Neural cell (in vitro differentiated cells): ENCODE results near the gene ADGRL3. TPM values are rescaled to one million over a fixed set of nuclear protein-coding genes. Genes with fewer than 3 reads are reported as not detected.

Experiments used
- H2AFZ ChIP-seq: fragments of 200-600, 300-800 bp; sonication (generic), shearing (Covaris generic); 2 replicates; pipeline ENCODE4 v1.6.0; 2014; ENCODE audit warnings: low read depth, mild to moderate bottlenecking, antibody characterized with exemption, low read length, moderate library complexity
- H3F3A ChIP-seq: fragments of 200-600 bp; shearing (Covaris generic); 2 replicates; pipeline ENCODE4 v1.6.1; 2016; ENCODE audit warnings: mild to moderate bottlenecking, moderate library complexity, mixed read lengths, antibody characterized with exemption, low read length; ENCODE audit not compliant: insufficient read depth, poor library complexity, severe bottlenecking
- H3K27ac ChIP-seq: fragments of 200-600, 300-800 bp; sonication (generic), shearing (Covaris generic); 2 replicates; pipeline ENCODE4 v1.5.1; 2014; ENCODE audit warnings: mild to moderate bottlenecking, low read length, moderate library complexity
- H3K27me3 ChIP-seq: fragments of 300-800, 200-600 bp; sonication (generic), shearing (Covaris generic); 2 replicates; pipeline ENCODE4 v1.6.0; 2014; ENCODE audit warnings: mild to moderate bottlenecking, low read depth, low read length, moderate library complexity; ENCODE audit not compliant: insufficient read depth
- H3K36me3 ChIP-seq: fragments of 300-800, 200-600 bp; sonication (generic), shearing (Covaris generic); 2 replicates; pipeline ENCODE4 v1.5.1; 2014; ENCODE audit warnings: mild to moderate bottlenecking, antibody characterized with exemption, low read length, moderate library complexity; ENCODE audit not compliant: insufficient read depth
- H3K4me2 ChIP-seq: fragments of 300-800, 200-600 bp; sonication (generic), shearing (Covaris generic); 2 replicates; pipeline ENCODE4 v1.6.0; 2014; ENCODE audit warnings: mild to moderate bottlenecking, low read length
- H3K4me3 ChIP-seq: fragments of 300-800, 200-600 bp; sonication (generic), shearing (Covaris generic); 2 replicates; pipeline ENCODE4 v1.5.1; 2014; ENCODE audit warnings: mild to moderate bottlenecking, low read length, moderate library complexity
- H3K79me2 ChIP-seq: fragments of 200-600 bp; shearing (Covaris generic); replicated peaks from 2 replicates; pipeline ENCODE4 v1.6.0; 2014; ENCODE audit warnings: mild to moderate bottlenecking, low read length, moderate library complexity; ENCODE audit not compliant: insufficient read depth
- H3K9ac ChIP-seq: fragments of 300-800, 200-600 bp; sonication (generic), shearing (Covaris generic); 2 replicates; pipeline ENCODE4 v1.6.1; 2016; ENCODE audit warnings: mild to moderate bottlenecking, low read length, mixed read lengths
- H3K9me2 ChIP-seq: fragments of 200-600 bp; shearing (Covaris generic); 2 replicates; pipeline ENCODE4 v1.6.1; 2016; ENCODE audit warnings: mild to moderate bottlenecking, low read length, mixed read lengths; ENCODE audit not compliant: insufficient read depth
- H3K9me3 ChIP-seq: fragments of 200-600, 300-800 bp; sonication (generic), shearing (Covaris generic); 2 replicates; pipeline ENCODE4 v1.6.1; 2016; ENCODE audit warnings: mild to moderate bottlenecking, mixed run types, low read length, moderate library complexity, mixed read lengths
- H4K20me1 ChIP-seq: fragments of 200-600 bp; shearing (Covaris generic); 2 replicates; pipeline ENCODE4 v1.6.1; 2016; ENCODE audit warnings: mild to moderate bottlenecking, mixed run types; ENCODE audit not compliant: insufficient read depth
- EP300 ChIP-seq: fragments of 450-650 bp; conservative IDR thresholded peaks from 2 replicates; pipeline ENCODE4 v1.6.1; 2014; ENCODE audit warnings: antibody characterized with exemption, mild to moderate bottlenecking, moderate library complexity; ENCODE audit not compliant: poor library complexity, severe bottlenecking
- EZH2 ChIP-seq: fragments of 200-600, 300-800 bp; shearing (Covaris generic), sonication (generic); IDR thresholded peaks from 2 replicates; pipeline ENCODE4 v1.6.1; 2014; ENCODE audit warnings: antibody characterized with exemption, low read length, borderline replicate concordance, mild to moderate bottlenecking; ENCODE audit not compliant: insufficient read depth, poor library complexity, severe bottlenecking
- MXI1 ChIP-seq: fragments of 450-650 bp; conservative IDR thresholded peaks from 2 replicates; pipeline ENCODE4 v1.6.1; 2014; ENCODE audit warnings: antibody characterized with exemption, mild to moderate bottlenecking; ENCODE audit not compliant: poor library complexity, severe bottlenecking
- POLR2AphosphoS5 ChIP-seq: IDR thresholded peaks from 2 replicates; pipeline ENCODE4 v1.6.1; 2012
- RAD21 ChIP-seq: fragments of 450-650 bp; conservative IDR thresholded peaks from 2 replicates; pipeline ENCODE4 v1.6.1; 2014; ENCODE audit warnings: antibody characterized with exemption, mild to moderate bottlenecking, moderate library complexity
- SMC3 ChIP-seq: fragments of 450-650 bp; conservative IDR thresholded peaks from 2 replicates; pipeline ENCODE4 v1.6.1; 2014; ENCODE audit warnings: antibody characterized with exemption, mild to moderate bottlenecking, moderate library complexity; ENCODE audit not compliant: poor library complexity
- TAF1 ChIP-seq: IDR thresholded peaks from 2 replicates; pipeline ENCODE4 v1.6.1; 2012; ENCODE audit warnings: low read depth
- polyA plus RNA-seq: library from polyadenylated mRNA; depleted of rRNA; stranded (reverse); fragments of >200 nt; gene quantifications from 2 replicates; pipeline ENCODE4 v1.2.3, GENCODE V29; 2014
- TF ChIP-seq, protein P1 (sequence below): fragments of 450-650 bp; IDR thresholded peaks from 2 replicates; pipeline ENCODE4 v1.5.1; 2014; ENCODE audit warnings: antibody characterized with exemption, mild to moderate bottlenecking, moderate library complexity; ENCODE audit not compliant: poor library complexity, severe bottlenecking
- TF ChIP-seq, protein P2 (sequence below): IDR thresholded peaks from 2 replicates; pipeline ENCODE4 v1.6.1; 2012; ENCODE audit warnings: borderline replicate concordance

ADGRL3 gene
- polyA plus RNA-seq, 1 donor from 2014 or later: 99.4 TPM

DNA sequence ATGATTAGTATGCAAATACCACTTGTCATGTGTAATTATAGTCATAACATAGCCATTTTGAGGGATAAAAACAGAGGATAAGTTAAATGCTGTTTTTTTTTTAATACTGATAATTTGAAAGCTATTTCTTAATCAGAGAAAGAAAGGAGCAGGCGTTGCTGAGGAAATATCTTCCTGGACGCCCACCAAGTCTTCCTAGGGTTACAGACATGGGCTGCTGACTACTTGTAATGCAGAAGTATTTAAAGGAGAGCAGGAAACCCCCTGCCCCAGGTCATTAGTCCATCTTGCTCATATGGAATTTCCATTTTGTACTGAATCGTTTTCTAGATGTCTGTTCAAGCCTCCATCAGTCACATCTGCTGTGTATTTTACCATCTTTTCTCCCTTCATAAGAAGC, 176.2 kb downstream of the ADGRL3 start:
- no peak overlapping the region for H3K27ac ChIP-seq
- no peak overlapping the region for H3K4me2 ChIP-seq
- H3K27me3 ChIP-seq: no peaks in the 10 kb centered on the region
- H3F3A ChIP-seq: no peaks in the 10 kb centered on the region
- H3K9ac ChIP-seq: no peak overlapping the region
- TF ChIP-seq, protein P1, sequence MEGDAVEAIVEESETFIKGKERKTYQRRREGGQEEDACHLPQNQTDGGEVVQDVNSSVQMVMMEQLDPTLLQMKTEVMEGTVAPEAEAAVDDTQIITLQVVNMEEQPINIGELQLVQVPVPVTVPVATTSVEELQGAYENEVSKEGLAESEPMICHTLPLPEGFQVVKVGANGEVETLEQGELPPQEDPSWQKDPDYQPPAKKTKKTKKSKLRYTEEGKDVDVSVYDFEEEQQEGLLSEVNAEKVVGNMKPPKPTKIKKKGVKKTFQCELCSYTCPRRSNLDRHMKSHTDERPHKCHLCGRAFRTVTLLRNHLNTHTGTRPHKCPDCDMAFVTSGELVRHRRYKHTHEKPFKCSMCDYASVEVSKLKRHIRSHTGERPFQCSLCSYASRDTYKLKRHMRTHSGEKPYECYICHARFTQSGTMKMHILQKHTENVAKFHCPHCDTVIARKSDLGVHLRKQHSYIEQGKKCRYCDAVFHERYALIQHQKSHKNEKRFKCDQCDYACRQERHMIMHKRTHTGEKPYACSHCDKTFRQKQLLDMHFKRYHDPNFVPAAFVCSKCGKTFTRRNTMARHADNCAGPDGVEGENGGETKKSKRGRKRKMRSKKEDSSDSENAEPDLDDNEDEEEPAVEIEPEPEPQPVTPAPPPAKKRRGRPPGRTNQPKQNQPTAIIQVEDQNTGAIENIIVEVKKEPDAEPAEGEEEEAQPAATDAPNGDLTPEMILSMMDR: no peak
- no peak for TF ChIP-seq MXI1
- no peak for TF ChIP-seq EP300
- no peak for TF ChIP-seq RAD21
- no peak for TF ChIP-seq SMC3
- TF ChIP-seq, protein P2, sequence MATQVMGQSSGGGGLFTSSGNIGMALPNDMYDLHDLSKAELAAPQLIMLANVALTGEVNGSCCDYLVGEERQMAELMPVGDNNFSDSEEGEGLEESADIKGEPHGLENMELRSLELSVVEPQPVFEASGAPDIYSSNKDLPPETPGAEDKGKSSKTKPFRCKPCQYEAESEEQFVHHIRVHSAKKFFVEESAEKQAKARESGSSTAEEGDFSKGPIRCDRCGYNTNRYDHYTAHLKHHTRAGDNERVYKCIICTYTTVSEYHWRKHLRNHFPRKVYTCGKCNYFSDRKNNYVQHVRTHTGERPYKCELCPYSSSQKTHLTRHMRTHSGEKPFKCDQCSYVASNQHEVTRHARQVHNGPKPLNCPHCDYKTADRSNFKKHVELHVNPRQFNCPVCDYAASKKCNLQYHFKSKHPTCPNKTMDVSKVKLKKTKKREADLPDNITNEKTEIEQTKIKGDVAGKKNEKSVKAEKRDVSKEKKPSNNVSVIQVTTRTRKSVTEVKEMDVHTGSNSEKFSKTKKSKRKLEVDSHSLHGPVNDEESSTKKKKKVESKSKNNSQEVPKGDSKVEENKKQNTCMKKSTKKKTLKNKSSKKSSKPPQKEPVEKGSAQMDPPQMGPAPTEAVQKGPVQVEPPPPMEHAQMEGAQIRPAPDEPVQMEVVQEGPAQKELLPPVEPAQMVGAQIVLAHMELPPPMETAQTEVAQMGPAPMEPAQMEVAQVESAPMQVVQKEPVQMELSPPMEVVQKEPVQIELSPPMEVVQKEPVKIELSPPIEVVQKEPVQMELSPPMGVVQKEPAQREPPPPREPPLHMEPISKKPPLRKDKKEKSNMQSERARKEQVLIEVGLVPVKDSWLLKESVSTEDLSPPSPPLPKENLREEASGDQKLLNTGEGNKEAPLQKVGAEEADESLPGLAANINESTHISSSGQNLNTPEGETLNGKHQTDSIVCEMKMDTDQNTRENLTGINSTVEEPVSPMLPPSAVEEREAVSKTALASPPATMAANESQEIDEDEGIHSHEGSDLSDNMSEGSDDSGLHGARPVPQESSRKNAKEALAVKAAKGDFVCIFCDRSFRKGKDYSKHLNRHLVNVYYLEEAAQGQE: no peak
- no peak for TF ChIP-seq TAF1
- no peak for TF ChIP-seq POLR2AphosphoS5
- TF ChIP-seq EZH2: no peak
- H3K9me2 ChIP-seq: no peaks in the 10 kb centered on the region
- peaks cover 5% of the 10 kb centered on the region for H3K9me3 ChIP-seq
- H2AFZ ChIP-seq: no peak overlapping the region
- peaks cover 50% of the 10 kb centered on the region for H3K79me2 ChIP-seq
- H4K20me1 ChIP-seq: no peaks in the 10 kb centered on the region
- no peak overlapping the region for H3K4me3 ChIP-seq
- peaks cover 6% of the 10 kb centered on the region for H3K36me3 ChIP-seq

DNA sequence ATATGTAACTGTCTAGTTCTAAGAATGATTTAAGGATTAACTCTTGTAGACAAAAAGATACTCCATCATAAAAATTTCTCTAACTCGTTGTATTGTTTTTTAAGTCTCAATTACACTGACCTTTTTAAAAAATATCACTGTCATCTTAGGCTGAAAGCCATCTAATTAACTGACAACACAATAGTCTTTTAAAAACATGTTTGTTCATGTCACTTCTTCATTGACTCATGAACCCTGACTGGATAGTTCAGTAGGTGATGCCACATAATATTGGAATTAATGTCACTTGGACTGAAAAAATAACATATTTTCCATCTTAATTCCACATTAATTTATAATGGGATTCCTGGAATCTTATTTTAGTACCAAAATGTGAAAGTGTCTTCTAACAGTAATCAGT, 179.3 kb downstream of the ADGRL3 start:
- H3K36me3 ChIP-seq: peaks cover 6% of the 10 kb centered on the region
- H3K79me2 ChIP-seq: peaks cover 38% of the 10 kb centered on the region
- H3K9me2 ChIP-seq: no peaks in the 10 kb centered on the region
- no peaks in the 10 kb centered on the region for H3K27me3 ChIP-seq
- no peak overlapping the region for H3K4me3 ChIP-seq
- no peak overlapping the region for H2AFZ ChIP-seq
- no peak overlapping the region for H3K4me2 ChIP-seq
- TF ChIP-seq, protein P2: no peak
- no peak for TF ChIP-seq MXI1
- H3K9ac ChIP-seq: no peak overlapping the region
- H3K9me3 ChIP-seq: peaks cover 5% of the 10 kb centered on the region
- H3K27ac ChIP-seq: no peak overlapping the region
- H3F3A ChIP-seq: no peaks in the 10 kb centered on the region
- H4K20me1 ChIP-seq: no peaks in the 10 kb centered on the region
